Hepatocyte (in vitro differentiated cells): ENCODE measurements around the gene BRS3. TPM values are rescaled to one million over a fixed set of nuclear protein-coding genes. Genes with fewer than 3 reads are reported as not detected.

Source experiments
- DNase-seq: peaks from one replicate; pipeline ENCODE4 v3.0.0-alpha.2; 2016; ENCODE audit warnings: low spot score
- H2AFZ ChIP-seq: fragments of 200-600 bp; sonication (generic); 2 replicates; pipeline ENCODE4 v1.6.0; 2016; ENCODE audit warnings: antibody characterized with exemption, mild to moderate bottlenecking
- H3K27ac ChIP-seq: fragments of 200-600 bp; sonication (generic); 2 replicates; pipeline ENCODE4 v1.5.1; 2016; ENCODE audit warnings: mild to moderate bottlenecking
- H3K27me3 ChIP-seq: fragments of 200-600 bp; sonication (generic); 2 replicates; pipeline ENCODE4 v1.6.1; 2016
- H3K36me3 ChIP-seq: fragments of 200-600 bp; sonication (generic); replicated peaks from 2 replicates; pipeline ENCODE4 v1.5.1; 2016; ENCODE audit warnings: low read depth; ENCODE audit not compliant: insufficient read depth
- H3K4me1 ChIP-seq: fragments of 200-600 bp; sonication (generic); 2 replicates; pipeline ENCODE4 v1.5.1; 2016; ENCODE audit warnings: mild to moderate bottlenecking, moderate library complexity; ENCODE audit not compliant: insufficient read depth
- H3K4me2 ChIP-seq: fragments of 200-600 bp; sonication (generic); 2 replicates; pipeline ENCODE4 v1.6.0; 2016
- H3K4me3 ChIP-seq: fragments of 200-600 bp; sonication (generic); 2 replicates; pipeline ENCODE4 v1.5.1; 2016; ENCODE audit warnings: mild to moderate bottlenecking
- H3K79me2 ChIP-seq: fragments of 200-600 bp; sonication (generic); 2 replicates; pipeline ENCODE4 v1.6.0; 2017; ENCODE audit warnings: mild to moderate bottlenecking
- H3K9me2 ChIP-seq: fragments of 200-600 bp; sonication (generic); replicated peaks from 2 replicates; pipeline ENCODE4 v1.6.0; 2017; ENCODE audit warnings: mild to moderate bottlenecking; ENCODE audit not compliant: insufficient read depth
- H3K9me3 ChIP-seq: fragments of 200-600 bp; sonication (generic); 2 replicates; pipeline ENCODE4 v1.5.1; 2016; ENCODE audit warnings: low read depth, mild to moderate bottlenecking
- H4K20me1 ChIP-seq: fragments of 200-600 bp; sonication (generic); 2 replicates; pipeline ENCODE4 v1.6.0; 2016; ENCODE audit warnings: mild to moderate bottlenecking; ENCODE audit not compliant: insufficient read depth, poor library complexity, severe bottlenecking
- EZH2 ChIP-seq: fragments of 200-600 bp; sonication (generic); IDR thresholded peaks from 2 replicates; pipeline ENCODE4 v1.6.1; 2016; ENCODE audit warnings: antibody characterized with exemption, mild to moderate bottlenecking, borderline replicate concordance
- EZH2phosphoT487 ChIP-seq: fragments of 200-600 bp; sonication (generic); IDR thresholded peaks from one replicate; pipeline ENCODE4 v1.6.1; 2018; ENCODE audit warnings: antibody characterized with exemption, mild to moderate bottlenecking, low read depth, moderate library complexity; ENCODE audit not compliant: unreplicated experiment, severe bottlenecking
- WGBS: methylation state at CpG from one replicate; pipeline ENCODE4 v1.1.6; 2016; ENCODE audit warnings: low lambda C conversion rate; ENCODE audit errors: missing lambda C conversion rate; 5-methylcytosine and 5-hydroxymethylcytosine counted together
- polyA plus RNA-seq: library from polyadenylated mRNA; unstranded; fragments of >200 nt; fragmentation: Nextera tagmentation; extraction: Ambion mirVana; gene quantifications from 2 replicates; pipeline ENCODE4 v1.2.1, GENCODE V29; 2016
- total RNA-seq: library from RNA; depleted of rRNA; stranded (reverse); fragments of >200 nt; gene quantifications from 2 replicates; pipeline ENCODE4 v1.2.3, GENCODE V29; 2014
- TF ChIP-seq, protein P1 (sequence below): fragments of 200-600 bp; sonication (generic); IDR thresholded peaks from 2 replicates; pipeline ENCODE4 v1.5.1; 2016; ENCODE audit warnings: antibody characterized with exemption, mild to moderate bottlenecking; ENCODE audit not compliant: poor library complexity

The BRS3 gene
- total and polyA plus RNA-seq, 2 experiments from 2014 or later, result not detected

DNA sequence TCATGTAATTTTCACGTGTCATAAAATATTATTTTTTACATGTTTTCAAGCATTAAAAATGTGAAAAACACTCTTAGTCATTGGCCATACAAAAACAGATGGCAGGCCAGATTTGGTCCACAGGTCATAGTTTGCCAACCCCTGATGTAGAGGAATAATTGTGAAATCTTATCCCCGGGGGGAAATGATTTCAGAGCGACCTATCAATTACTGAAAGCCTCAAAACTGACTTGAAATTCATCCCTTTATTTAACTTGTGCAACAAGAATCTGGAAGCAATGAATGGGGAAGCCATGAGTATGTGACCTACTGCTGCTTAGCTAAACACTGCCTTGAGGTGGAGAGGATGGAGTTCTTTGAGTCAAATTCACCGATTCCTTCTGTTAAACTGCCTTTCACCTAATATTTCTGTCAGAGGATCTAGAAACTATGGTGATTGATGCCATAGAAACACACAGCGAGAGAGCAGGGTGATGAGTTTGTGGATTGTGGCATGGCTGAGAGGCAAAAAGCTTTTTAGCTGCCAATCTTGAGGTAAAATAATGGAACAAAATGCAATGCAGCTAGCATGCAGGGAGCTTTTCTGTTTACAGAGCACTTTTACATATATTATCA is 30.3 kb upstream of the BRS3 start:
- TF ChIP-seq EZH2phosphoT487, result no peak
- no peak for TF ChIP-seq EZH2
- TF ChIP-seq, protein P1, sequence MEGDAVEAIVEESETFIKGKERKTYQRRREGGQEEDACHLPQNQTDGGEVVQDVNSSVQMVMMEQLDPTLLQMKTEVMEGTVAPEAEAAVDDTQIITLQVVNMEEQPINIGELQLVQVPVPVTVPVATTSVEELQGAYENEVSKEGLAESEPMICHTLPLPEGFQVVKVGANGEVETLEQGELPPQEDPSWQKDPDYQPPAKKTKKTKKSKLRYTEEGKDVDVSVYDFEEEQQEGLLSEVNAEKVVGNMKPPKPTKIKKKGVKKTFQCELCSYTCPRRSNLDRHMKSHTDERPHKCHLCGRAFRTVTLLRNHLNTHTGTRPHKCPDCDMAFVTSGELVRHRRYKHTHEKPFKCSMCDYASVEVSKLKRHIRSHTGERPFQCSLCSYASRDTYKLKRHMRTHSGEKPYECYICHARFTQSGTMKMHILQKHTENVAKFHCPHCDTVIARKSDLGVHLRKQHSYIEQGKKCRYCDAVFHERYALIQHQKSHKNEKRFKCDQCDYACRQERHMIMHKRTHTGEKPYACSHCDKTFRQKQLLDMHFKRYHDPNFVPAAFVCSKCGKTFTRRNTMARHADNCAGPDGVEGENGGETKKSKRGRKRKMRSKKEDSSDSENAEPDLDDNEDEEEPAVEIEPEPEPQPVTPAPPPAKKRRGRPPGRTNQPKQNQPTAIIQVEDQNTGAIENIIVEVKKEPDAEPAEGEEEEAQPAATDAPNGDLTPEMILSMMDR, result no peak
- Histone ChIP-seq H3K36me3 (no peaks in the 10 kb centered on the region), H3K9me3 (no peaks in the 10 kb centered on the region), H3K79me2 (no peaks in the 10 kb centered on the region), H4K20me1 (no peaks in the 10 kb centered on the region), H3K4me1 (peaks cover 8% of the 10 kb centered on the region), H3K4me2 (no peak overlapping the region), H3K27ac (no peak overlapping the region), H3K9me2 (no peaks in the 10 kb centered on the region), H2AFZ (no peak overlapping the region), H3K4me3 (no peak overlapping the region), H3K27me3 (no peaks in the 10 kb centered on the region)
- no peak for DNase-seq
- WGBS, result 49% methylated on average over 5 of the region's 5 CpGs

DNA sequence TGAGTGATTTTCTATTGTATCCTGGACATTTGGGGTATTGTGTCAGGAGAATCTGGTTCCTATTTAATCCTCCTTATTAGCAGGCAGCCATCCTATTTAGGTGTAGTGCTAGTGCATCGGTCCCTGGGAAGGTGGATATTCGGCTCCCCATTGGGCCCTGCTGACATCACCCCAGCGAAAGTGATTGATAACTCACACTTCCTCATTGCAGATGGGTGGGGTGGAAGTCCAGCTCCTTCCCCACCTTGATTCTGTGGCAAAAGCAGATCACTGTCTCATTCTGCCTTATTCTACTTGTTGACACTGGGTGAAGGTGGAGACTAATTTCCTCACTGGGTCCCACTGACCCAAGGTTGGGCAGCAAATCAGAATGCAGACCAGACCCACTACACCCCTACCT is 23.2 kb upstream of the BRS3 start:
- no peak for DNase-seq
- H3K79me2 ChIP-seq, result no peaks in the 10 kb centered on the region
- no peak overlapping the region for H3K4me3 ChIP-seq
- no peaks in the 10 kb centered on the region for H3K36me3 ChIP-seq
- 82% methylated on average over 3 of the region's 3 CpGs for WGBS
- H3K9me3 ChIP-seq, result no peaks in the 10 kb centered on the region
- no peak overlapping the region for H2AFZ ChIP-seq
- H3K27ac ChIP-seq, result no peak overlapping the region
- H3K4me2 ChIP-seq, result no peak overlapping the region
- TF ChIP-seq EZH2phosphoT487 (no peak), EZH2 (no peak)
- TF ChIP-seq, protein P1, result no peak
- no peaks in the 10 kb centered on the region for H3K4me1 ChIP-seq
- no peaks in the 10 kb centered on the region for H3K27me3 ChIP-seq
- no peaks in the 10 kb centered on the region for H4K20me1 ChIP-seq
- no peaks in the 10 kb centered on the region for H3K9me2 ChIP-seq

DNA sequence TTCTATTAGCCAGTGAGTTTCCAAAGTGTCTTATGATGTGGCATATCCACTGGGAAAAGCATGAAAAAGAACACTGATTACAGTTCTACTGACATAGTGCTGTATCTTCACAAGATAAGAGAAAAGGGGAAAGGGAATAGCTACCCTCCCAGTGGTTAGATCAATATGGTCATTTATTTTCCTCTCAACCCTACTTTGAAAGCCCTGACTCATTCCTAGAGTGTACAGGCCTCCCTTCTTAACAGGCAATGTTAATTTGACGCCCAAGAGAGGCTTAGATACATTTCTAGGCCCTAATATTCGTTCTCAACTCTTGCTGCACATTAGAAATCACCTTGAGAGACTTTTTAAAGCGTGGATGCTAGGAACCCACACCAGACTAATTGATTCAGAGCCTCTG is 20.4 kb upstream of the BRS3 start:
- H3K79me2 ChIP-seq, result no peaks in the 10 kb centered on the region
- no peak overlapping the region for H2AFZ ChIP-seq
- no peaks in the 10 kb centered on the region for H4K20me1 ChIP-seq
- no peaks in the 10 kb centered on the region for H3K4me1 ChIP-seq
- H3K27ac ChIP-seq, result no peak overlapping the region
- H3K4me3 ChIP-seq, result no peak overlapping the region
- no peaks in the 10 kb centered on the region for H3K36me3 ChIP-seq
- no peak overlapping the region for H3K4me2 ChIP-seq
- no peaks in the 10 kb centered on the region for H3K9me2 ChIP-seq
- no peaks in the 10 kb centered on the region for H3K9me3 ChIP-seq
- TF ChIP-seq EZH2 (no peak), EZH2phosphoT487 (no peak)
- TF ChIP-seq, protein P1, result no peak
- no peaks in the 10 kb centered on the region for H3K27me3 ChIP-seq
- DNase-seq, result no peak
- WGBS, result 57% methylated on average over 3 of the region's 3 CpGs
